SK-N-SH (cell line): ENCODE results near the gene ARMC6. TPM values are rescaled to one million over a fixed set of nuclear protein-coding genes. Genes with fewer than 3 reads are reported as not detected.

Experiments
- CTCF ChIA-PET: fragments of 300-600, 350-600 bp; formaldehyde crosslinking; extraction: SDS; loops from one replicate; lab custom pipeline; 2021; lab: Yijun Ruan, JAX
- POLR2A ChIA-PET: fragments of 350-600 bp; sonication (Branson Sonifier 250); formaldehyde crosslinking; extraction: SDS; loops from one replicate; lab custom pipeline; 2020; ENCODE audit warnings: antibody characterized with exemption, inconsistent platforms; lab: Yijun Ruan, JAX
- DNase-seq: peaks from one replicate; pipeline ENCODE4 v3.0.0; 2012
- H2AFZ ChIP-seq: fragments of 200-600 bp; sonication (generic); 2 replicates; pipeline ENCODE4 v1.8.1; 2016; ENCODE audit warnings: antibody characterized with exemption, mild to moderate bottlenecking, low read depth
- H3F3A ChIP-seq: fragments of 200-600 bp; sonication (generic); replicated peaks from 2 replicates; pipeline ENCODE3; 2016; ENCODE audit warnings: antibody characterized with exemption, mild to moderate bottlenecking; ENCODE audit not compliant: insufficient read depth
- H3K27ac ChIP-seq, 2 experiments: fragments of 200-500 bp in 1 of 2; fragments of 200-600 bp in 1 of 2; sonication (Bioruptor generic) in 1 of 2; sonication (generic), shearing (Covaris generic) in 1 of 2; 2 replicates each; pipeline versions ENCODE4 v1.5.1 to v1.6.1; 2014 to 2016; ENCODE audit warnings: low read depth in 2 of 2, inconsistent platforms in 1 of 2, low read length in 1 of 2, mild to moderate bottlenecking in 1 of 2, mixed read lengths in 1 of 2
- H3K27me3 ChIP-seq: fragments of 200-600 bp; sonication (generic), shearing (Covaris generic); 2 replicates; pipeline ENCODE4 v1.6.1; 2016; ENCODE audit warnings: mixed run types; ENCODE audit not compliant: insufficient read depth
- H3K36me3 ChIP-seq, 2 experiments: fragments of 200-500 bp in 1 of 2; fragments of 200-600 bp in 1 of 2; sonication (Bioruptor generic) in 1 of 2; sonication (generic) in 1 of 2; replicated peaks in 1 of 2; 2 replicates each; pipeline versions ENCODE3 to v1.5.1; 2014 to 2016; ENCODE audit warnings: low read length in 1 of 2, mild to moderate bottlenecking in 1 of 2; ENCODE audit not compliant: insufficient read depth in 2 of 2, control insufficient read depth in 1 of 2
- H3K4me1 ChIP-seq, 2 experiments: fragments of 200-500 bp in 1 of 2; fragments of 200-600 bp in 1 of 2; sonication (Bioruptor generic) in 1 of 2; sonication (generic), shearing (Covaris generic) in 1 of 2; 2 replicates each; pipeline versions ENCODE4 v1.5.1 to v1.6.1; 2014 to 2016; ENCODE audit warnings: low read depth in 1 of 2, low read length in 1 of 2, mixed run types in 1 of 2; ENCODE audit not compliant: insufficient read depth in 2 of 2, control insufficient read depth in 1 of 2
- H3K4me2 ChIP-seq: fragments of 200-600 bp; sonication (generic), shearing (Covaris generic); 2 replicates; pipeline ENCODE4 v1.6.1; 2017; ENCODE audit warnings: mixed run types
- H3K4me3 ChIP-seq, 2 experiments: fragments of 200-500 bp in 1 of 2; fragments of 200-600 bp in 1 of 2; sonication (Bioruptor generic) in 1 of 2; sonication (generic), shearing (Covaris generic) in 1 of 2; 2 replicates each; pipeline versions ENCODE4 v1.5.1 to v1.8.1; 2014 to 2016; ENCODE audit warnings: low read depth in 2 of 2, inconsistent platforms in 1 of 2, low read length in 1 of 2, mild to moderate bottlenecking in 1 of 2, mixed read lengths in 1 of 2, moderate library complexity in 1 of 2
- H3K79me2 ChIP-seq: fragments of 200-600 bp; sonication (generic); 2 replicates; pipeline ENCODE4 v1.8.1; 2017; ENCODE audit warnings: mild to moderate bottlenecking; ENCODE audit not compliant: insufficient read depth
- H3K9ac ChIP-seq: fragments of 200-600 bp; sonication (generic); 2 replicates; pipeline ENCODE4 v1.6.1; 2017; ENCODE audit warnings: mixed run types
- H3K9me2 ChIP-seq: fragments of 200-600 bp; sonication (generic); 2 replicates; pipeline ENCODE4 v1.6.1; 2017; ENCODE audit warnings: mixed run types
- H3K9me3 ChIP-seq: fragments of 200-600 bp; sonication (generic); 2 replicates; pipeline ENCODE4 v1.6.1; 2017; ENCODE audit warnings: mixed run types, mild to moderate bottlenecking, moderate library complexity
- H4K20me1 ChIP-seq: fragments of 200-600 bp; sonication (generic); 2 replicates; pipeline ENCODE4 v1.6.1; 2017; ENCODE audit warnings: mild to moderate bottlenecking, mixed run types; ENCODE audit not compliant: insufficient read depth
- CHD2 ChIP-seq: fragments of 150-350 bp; IDR thresholded peaks from 2 replicates; pipeline ENCODE4 v1.6.1; 2018; ENCODE audit warnings: low read length; ENCODE audit not compliant: partially characterized antibody
- EP300 ChIP-seq, 2 experiments: IDR thresholded peaks; 2 replicates each; pipeline versions ENCODE4 v1.4.0 to v1.6.1; 2012; ENCODE audit warnings: borderline replicate concordance in 1 of 2, low read depth in 1 of 2, low read length in 1 of 2
- JUND ChIP-seq: IDR thresholded peaks from 2 replicates; pipeline ENCODE4 v1.4.0; 2012
- SIN3A ChIP-seq: IDR thresholded peaks from 2 replicates; pipeline ENCODE4 v1.6.1; 2012; ENCODE audit warnings: low read depth, mild to moderate bottlenecking, low read length, moderate library complexity, borderline replicate concordance
- TEAD4 ChIP-seq: IDR thresholded peaks from 2 replicates; pipeline ENCODE4 v1.4.0; 2012; ENCODE audit warnings: mild to moderate bottlenecking, borderline replicate concordance; ENCODE audit not compliant: insufficient read depth
- USF1 ChIP-seq: IDR thresholded peaks from 2 replicates; pipeline ENCODE4 v1.4.0; 2012; ENCODE audit warnings: low read depth, borderline replicate concordance
- USF2 ChIP-seq: fragments of 150-350 bp; IDR thresholded peaks from 2 replicates; pipeline ENCODE4 v1.6.1; 2017; ENCODE audit warnings: antibody characterized with exemption, low read length, low read depth, borderline replicate concordance
- WGBS: methylation state at CpG from one replicate; pipeline ENCODE4 v1.1.6; 2017; ENCODE audit warnings: low lambda C conversion rate; 5-methylcytosine and 5-hydroxymethylcytosine counted together
- polyA plus RNA-seq, 3 experiments: library from polyadenylated mRNA; depleted of rRNA; stranded (reverse); fragments of >200 nt; gene quantifications; 2 replicates each; pipeline ENCODE4 v1.2.3, GENCODE V29; 2012

Gene ARMC6
- polyA plus RNA-seq, 1 of the 3 experiments (the other 2 are of a cell fraction) = 34.7 TPM

GRCh38 chr19:19054939-19055440 is 21.6 kb downstream of the ARMC6 start:
- Histone ChIP-seq H3K4me2 (no peak overlapping the region), H2AFZ (no peak overlapping the region), H3K9me2 (no peaks in the 10 kb centered on the region), H3K79me2 (no peaks in the 10 kb centered on the region), H3K9ac (no peak overlapping the region), H3K36me3 (peaks cover 0 to 38% of the 10 kb centered on the region in 2 experiments), H3K9me3 (no peaks in the 10 kb centered on the region), H3F3A (no peaks in the 10 kb centered on the region), H4K20me1 (no peaks in the 10 kb centered on the region), H3K27me3 (no peaks in the 10 kb centered on the region), H3K4me3 (no peak overlapping the region), H3K4me1 (no peaks in the 10 kb centered on the region), H3K27ac (no peak overlapping the region)
- WGBS = 95% methylated on average over 12 of the region's 19 CpGs
- ChIA-PET POLR2A (no interaction called here), CTCF (interaction anchor here (1.0 to 5.6 kb wide), 7 partner anchors 14 to 120 kb away, joined by 3 to 34 read pairs (median 4); no protein-coding TSS in a partner anchor)
- DNase-seq = no peak
- TF ChIP-seq CHD2 (no peak), JUND (no peak), EP300 (IDR thresholded peaks at IDR 0.05; ENCODE audit: borderline replicate concordance in 1 of 2, low read depth in 1 of 2, low read length in 1 of 2) (no peak), SIN3A (no peak)

- CTCF ChIA-PET = interaction anchor here (0.6 to 5.6 kb wide), 4 partner anchors 21 to 90 kb away, joined by 3 to 34 read pairs (median 10); no protein-coding TSS in a partner anchor
- 99% methylated on average over 6 of the region's 13 CpGs for WGBS
These were observed 22.3 kb downstream of the ARMC6 start for GRCh38 chr19:19055701-19056100.

More at GRCh38 chr19:19055701-19056100, 22.3 kb downstream of the ARMC6 start:
- Histone ChIP-seq H3K27me3 (no peaks in the 10 kb centered on the region), H3K9me2 (no peaks in the 10 kb centered on the region), H3K36me3 (peaks cover 0 to 38% of the 10 kb centered on the region in 2 experiments), H3K4me3 (no peak overlapping the region), H4K20me1 (no peaks in the 10 kb centered on the region), H3K4me2 (no peak overlapping the region), H3K4me1 (no peaks in the 10 kb centered on the region), H3F3A (no peaks in the 10 kb centered on the region), H2AFZ (no peak overlapping the region), H3K9me3 (no peaks in the 10 kb centered on the region), H3K27ac (no peak overlapping the region), H3K9ac (no peak overlapping the region), H3K79me2 (no peaks in the 10 kb centered on the region)
- DNase-seq = no peak
- no peak for TF ChIP-seq USF2
- no peak for TF ChIP-seq USF1
- TF ChIP-seq TEAD4 = no peak
- POLR2A ChIA-PET = no interaction called here
